Activated naive CD8-positive, alpha-beta T cell treated with anti-CD3 and anti-CD28 coated beads, Interleukin-2, amount 10 ng/mL, durations not matched to agents 7 days and 5 days (primary cell): ENCODE results near the gene SBNO2. TPM values are rescaled to one million over a fixed set of nuclear protein-coding genes. Genes with fewer than 3 reads are reported as not detected.

Experiments used
- ATAC-seq: fragments of 150-1000 bp; cut with Tn5 transposase; one replicate; pipeline ENCODE4 v1.10.0; 2021; ENCODE audit warnings: low read depth, moderate library complexity
- POLR2A ChIA-PET: fragments of 350-600 bp; sonication (Branson Sonifier 250); formaldehyde crosslinking; loops from one replicate; lab custom pipeline; 2021; ENCODE audit warnings: antibody characterized with exemption; lab: Charles Lee
- DNase-seq: peaks from one replicate; pipeline ENCODE4 v3.0.0; 2021
- H3K27ac Mint-ChIP-seq: one replicate; pipeline ENCODE4 v1.8.0; 2022; ENCODE audit warnings: mild to moderate bottlenecking, mixed read lengths
- H3K27me3 Mint-ChIP-seq: one replicate; pipeline ENCODE4 v1.8.0; 2022; ENCODE audit warnings: mild to moderate bottlenecking, moderate library complexity, mixed read lengths
- H3K36me3 Mint-ChIP-seq: one replicate; pipeline ENCODE4 v1.8.0; 2021; ENCODE audit warnings: mild to moderate bottlenecking, mixed read lengths
- H3K4me1 Mint-ChIP-seq: one replicate; pipeline ENCODE4 v1.8.0; 2021; ENCODE audit warnings: mixed read lengths
- H3K4me3 Mint-ChIP-seq: one replicate; pipeline ENCODE4 v1.8.0; 2022; ENCODE audit warnings: mild to moderate bottlenecking, moderate library complexity, mixed read lengths
- H3K9me3 Mint-ChIP-seq: one replicate; pipeline ENCODE4 v1.8.0; 2021; ENCODE audit warnings: mixed read lengths
- total RNA-seq, 2 experiments: library from RNA; stranded (reverse); gene quantifications; one replicate each; pipeline ENCODE4 v1.2.3, GENCODE V29; 2021

Gene SBNO2
- total RNA-seq, 2 experiments from 2014 or later = 77.7 to 90.6 TPM

GRCh38 chr19:1169411-1169791, 4.7 kb downstream of the SBNO2 start:
- DNase-seq (no peak), ATAC-seq (no peak)
- peaks cover 15% of the 10 kb centered on the region for H3K36me3 Mint-ChIP-seq
- H3K27ac Mint-ChIP-seq = no peak overlapping the region
- peaks cover 15% of the 10 kb centered on the region for H3K4me1 Mint-ChIP-seq
- no peaks in the 10 kb centered on the region for H3K27me3 Mint-ChIP-seq
- peaks cover 2% of the 10 kb centered on the region for H3K9me3 Mint-ChIP-seq
- no peak overlapping the region for H3K4me3 Mint-ChIP-seq
- POLR2A ChIA-PET = no interaction called here

- Mint-ChIP-seq H3K9me3 (peaks cover 2% of the 10 kb centered on the region), H3K27ac (no peak overlapping the region), H3K4me1 (peaks cover 13% of the 10 kb centered on the region), H3K4me3 (no peak overlapping the region), H3K27me3 (no peaks in the 10 kb centered on the region), H3K36me3 (peaks cover 15% of the 10 kb centered on the region)
- DNase-seq (no peak), ATAC-seq (no peak)
- POLR2A ChIA-PET = no interaction called here
These were observed 5.3 kb downstream of the SBNO2 start for GRCh38 chr19:1168572-1169410.

- peaks cover 15% of the 10 kb centered on the region for H3K36me3 Mint-ChIP-seq
- POLR2A ChIA-PET = interaction anchor here (0.6 kb wide), 1 partner anchor 13 kb away, joined by 3 read pairs; no protein-coding TSS in a partner anchor
- no peak overlapping the region for H3K4me3 Mint-ChIP-seq
- ATAC-seq (no peak), DNase-seq (no peak)
- no peaks in the 10 kb centered on the region for H3K27me3 Mint-ChIP-seq
- no peak overlapping the region for H3K27ac Mint-ChIP-seq
- H3K4me1 Mint-ChIP-seq = peaks cover 13% of the 10 kb centered on the region
- H3K9me3 Mint-ChIP-seq = peaks cover 2% of the 10 kb centered on the region
These were observed 6.1 kb downstream of the SBNO2 start for GRCh38 chr19:1167687-1168571.

GRCh38 chr19:1166872-1167573, 7.0 kb downstream of the SBNO2 start:
- H3K27ac Mint-ChIP-seq = no peak overlapping the region

GRCh38 chr19:1164684-1165531, 9.2 kb downstream of the SBNO2 start:
- POLR2A ChIA-PET = no interaction called here
- Mint-ChIP-seq H3K4me3 (no peak overlapping the region), H3K36me3 (peaks cover 9% of the 10 kb centered on the region), H3K27ac (no peak overlapping the region), H3K4me1 (no peaks in the 10 kb centered on the region), H3K9me3 (no peaks in the 10 kb centered on the region), H3K27me3 (no peaks in the 10 kb centered on the region)
- DNase-seq = no peak
- ATAC-seq = no peak

More at GRCh38 chr19:1166872-1167573, 7.0 kb downstream of the SBNO2 start:
- Mint-ChIP-seq H3K9me3 (peaks cover 2% of the 10 kb centered on the region), H3K27me3 (no peaks in the 10 kb centered on the region), H3K4me1 (peaks cover 9% of the 10 kb centered on the region), H3K36me3 (peaks cover 15% of the 10 kb centered on the region), H3K4me3 (no peak overlapping the region)
- no peak for ATAC-seq
- POLR2A ChIA-PET = no interaction called here
- no peak for DNase-seq

- Mint-ChIP-seq H3K9me3 (no peaks in the 10 kb centered on the region), H3K36me3 (peaks cover 7% of the 10 kb centered on the region), H3K27ac (no peak overlapping the region), H3K4me3 (no peak overlapping the region), H3K27me3 (no peaks in the 10 kb centered on the region), H3K4me1 (no peaks in the 10 kb centered on the region)
- no peak for ATAC-seq
- DNase-seq = no peak
- POLR2A ChIA-PET = interaction anchor here (0.6 kb wide), 1 partner anchor 39 kb away, joined by 3 read pairs; no protein-coding TSS in a partner anchor
These were observed 10.0 kb downstream of the SBNO2 start for GRCh38 chr19:1163934-1164683.

- DNase-seq = no peak
- POLR2A ChIA-PET = interaction anchor here (0.6 kb wide), 2 partner anchors 40 to 306 kb away, joined by 3 to 4 read pairs; no protein-coding TSS in a partner anchor
- no peaks in the 10 kb centered on the region for H3K27me3 Mint-ChIP-seq
- H3K36me3 Mint-ChIP-seq = peaks cover 7% of the 10 kb centered on the region
- H3K4me3 Mint-ChIP-seq = no peak overlapping the region
- no peaks in the 10 kb centered on the region for H3K4me1 Mint-ChIP-seq
- H3K27ac Mint-ChIP-seq = no peak overlapping the region
- no peak for ATAC-seq
- H3K9me3 Mint-ChIP-seq = no peaks in the 10 kb centered on the region
These were observed 10.7 kb downstream of the SBNO2 start for GRCh38 chr19:1163283-1163933.

- POLR2A ChIA-PET = interaction anchor here (0.6 kb wide), 1 partner anchor 305 kb away, joined by 4 read pairs; no protein-coding TSS in a partner anchor
- no peak overlapping the region for H3K4me3 Mint-ChIP-seq
- peaks cover 7% of the 10 kb centered on the region for H3K36me3 Mint-ChIP-seq
- H3K27ac Mint-ChIP-seq = no peak overlapping the region
- H3K4me1 Mint-ChIP-seq = no peaks in the 10 kb centered on the region
- DNase-seq (no peak), ATAC-seq (no peak)
- no peaks in the 10 kb centered on the region for H3K9me3 Mint-ChIP-seq
- H3K27me3 Mint-ChIP-seq = no peaks in the 10 kb centered on the region
These were observed 11.4 kb downstream of the SBNO2 start for GRCh38 chr19:1162404-1163282.

- no peaks in the 10 kb centered on the region for H3K27me3 Mint-ChIP-seq
- no peaks in the 10 kb centered on the region for H3K9me3 Mint-ChIP-seq
- POLR2A ChIA-PET = no interaction called here
- no peak overlapping the region for H3K4me3 Mint-ChIP-seq
- DNase-seq (no peak), ATAC-seq (no peak)
- H3K27ac Mint-ChIP-seq = no peak overlapping the region
- peaks cover 5% of the 10 kb centered on the region for H3K36me3 Mint-ChIP-seq
- H3K4me1 Mint-ChIP-seq = no peaks in the 10 kb centered on the region
These were observed 12.4 kb downstream of the SBNO2 start for GRCh38 chr19:1161716-1162115.

GRCh38 chr19:1159864-1160595, 14.0 kb downstream of the SBNO2 start:
- DNase-seq (no peak), ATAC-seq (no peak)
- H3K4me3 Mint-ChIP-seq = no peak overlapping the region
- H3K27ac Mint-ChIP-seq = no peak overlapping the region
- H3K36me3 Mint-ChIP-seq = no peaks in the 10 kb centered on the region
- H3K27me3 Mint-ChIP-seq = no peaks in the 10 kb centered on the region
- POLR2A ChIA-PET = interaction anchor here (0.6 kb wide), 1 partner anchor 85 kb away, joined by 3 read pairs; no protein-coding TSS in a partner anchor
- H3K4me1 Mint-ChIP-seq = no peaks in the 10 kb centered on the region
- H3K9me3 Mint-ChIP-seq = no peaks in the 10 kb centered on the region
